GM18520 (cell line): ENCODE data around the gene SCGB2B2.
"Not testable (repeated sequence)": the region's sequence is repeated elsewhere in the genome, so short reads cannot be mapped to it uniquely, and the experiment has no call there.

Experiments used
- ATAC-seq: cut with Tn5 transposase; IDR thresholded peaks from one replicate; pipeline ENCODE4 v1.9.1; 2021; ENCODE audit not compliant: unreplicated experiment

SCGB2B2 gene

GRCh38 chr19:34669305-34669704 lies 7.7 kb downstream of the SCGB2B2 start:
- ATAC-seq = no peak

- not testable (repeated sequence) for ATAC-seq
Observed at GRCh38 chr19:34668690-34669089, 8.3 kb downstream of the SCGB2B2 start.

GRCh38 chr19:34668077-34668689 lies 8.8 kb downstream of the SCGB2B2 start:
- not testable (repeated sequence) for ATAC-seq

GRCh38 chr19:34667349-34668076 lies 9.4 kb downstream of the SCGB2B2 start:
- ATAC-seq = no peak

GRCh38 chr19:34666958-34667265 lies 10.0 kb downstream of the SCGB2B2 start:
- no peak for ATAC-seq

GRCh38 chr19:34666200-34666957 lies 10.6 kb downstream of the SCGB2B2 start:
- ATAC-seq = no peak

- not testable (repeated sequence) for ATAC-seq
Observed at GRCh38 chr19:34665275-34665674, 11.7 kb downstream of the SCGB2B2 start.

- no peak for ATAC-seq
Observed at GRCh38 chr19:34664870-34665269, 12.1 kb downstream of the SCGB2B2 start.

GRCh38 chr19:34664168-34664567 lies 12.8 kb downstream of the SCGB2B2 start:
- no peak for ATAC-seq

- no peak for ATAC-seq
Observed at GRCh38 chr19:34662919-34663318, 14.0 kb downstream of the SCGB2B2 start.

GRCh38 chr19:34661357-34661756 lies 15.6 kb downstream of the SCGB2B2 start:
- ATAC-seq = no peak

- ATAC-seq = no peak
Observed at GRCh38 chr19:34655651-34656050, 21.3 kb downstream of the SCGB2B2 start.

GRCh38 chr19:34654796-34655195 lies 22.2 kb downstream of the SCGB2B2 start:
- ATAC-seq = no peak

GRCh38 chr19:34651747-34652146 lies 25.2 kb downstream of the SCGB2B2 start:
- ATAC-seq = no peak

GRCh38 chr19:34649886-34650543 lies 26.9 kb downstream of the SCGB2B2 start:
- ATAC-seq = no peak

GRCh38 chr19:34645551-34645950 lies 31.4 kb downstream of the SCGB2B2 start:
- no peak for ATAC-seq

GRCh38 chr19:34644991-34645461 lies 31.9 kb downstream of the SCGB2B2 start:
- ATAC-seq = no peak

GRCh38 chr19:34642241-34642640 lies 34.7 kb downstream of the SCGB2B2 start:
- ATAC-seq = no peak

- no peak for ATAC-seq
Observed at GRCh38 chr19:34639491-34640085, 37.4 kb downstream of the SCGB2B2 start.

GRCh38 chr19:34633802-34634201 lies 43.2 kb downstream of the SCGB2B2 start:
- ATAC-seq = no peak
